K562 (cell line): ENCODE results near the gene EGR1. TPM values are rescaled to one million over a fixed set of nuclear protein-coding genes. Genes with fewer than 3 reads are reported as not detected.

ENCODE experiments used
- ATAC-seq: fragments of 200-7000 bp; cut with Tn5 transposase; 3 replicates; pipeline ENCODE4 v1.9.1; 2020; ENCODE audit warnings: moderate library complexity
- BruUV-seq: library from RNA; stranded (reverse); fragments of 400-500 nt; replicated peaks from 2 replicates; lab custom pipeline; 2021; lab: Mats Ljungman, UMichigan
- CTCF ChIA-PET: fragments of 300-600 bp; formaldehyde crosslinking; extraction: SDS; loops from one replicate; lab custom pipeline; 2021; ENCODE audit warnings: low intra/inter-chr PET ratio; lab: Yijun Ruan, JAX
- POLR2A ChIA-PET: fragments of 300-600, 350-650 bp; sonication (Branson Sonifier 250); formaldehyde crosslinking; extraction: SDS; loops from one replicate; lab custom pipeline; 2021; ENCODE audit warnings: antibody characterized with exemption, inconsistent platforms; lab: Yijun Ruan, JAX
- DNase-seq, 4 experiments: peaks; one replicate each; pipeline versions ENCODE4 v3.0.0 to v3.0.0-alpha.2; 2011 to 2018; ENCODE audit warnings: low spot score in 3 of 4, mixed read lengths in 3 of 4; ENCODE audit errors: extremely low read depth in 1 of 4
- FAIRE-seq: peaks from 2 replicates; lab custom pipeline; 2011; peaks lifted over from hg19 to GRCh38; lab: Jason Lieb, UNC
- H2AFZ ChIP-seq: 2 replicates; pipeline ENCODE4 v1.6.0; 2011; ENCODE audit warnings: low read depth, low read length, control low read depth, inconsistent platforms
- H3K27ac ChIP-seq: fragments of 200-600 bp; 3 replicates; pipeline ENCODE4 v1.8.0; 2011; ENCODE audit warnings: low read depth, mild to moderate bottlenecking, control low read depth, inconsistent platforms, low read length, moderate library complexity, mixed read lengths; ENCODE audit errors: extremely low read depth
- H3K27me3 ChIP-seq, 2 experiments: fragments of 300-600 bp in 1 of 2; 2 replicates in 1 of 2; 3 replicates in 1 of 2; pipeline versions ENCODE4 v1.6.0 to v1.8.0; 2011; ENCODE audit warnings: inconsistent platforms in 2 of 2, low read length in 2 of 2, mild to moderate bottlenecking in 1 of 2, mixed read lengths in 1 of 2, moderate library complexity in 1 of 2; ENCODE audit not compliant: control insufficient read depth in 2 of 2, insufficient read depth in 2 of 2
- H3K36me3 ChIP-seq: fragments of 300-600 bp; 3 replicates; pipeline ENCODE4 v1.8.0; 2011; ENCODE audit warnings: mild to moderate bottlenecking, low read length, inconsistent platforms; ENCODE audit not compliant: control insufficient read depth, insufficient read depth
- H3K4me1 ChIP-seq, 2 experiments: fragments of 200-600 bp in 1 of 2; replicated peaks in 1 of 2; 2 replicates in 1 of 2; 3 replicates in 1 of 2; pipeline versions ENCODE4 v1.5.1 to v1.8.0; 2011; ENCODE audit warnings: inconsistent platforms in 2 of 2, low read length in 2 of 2, mild to moderate bottlenecking in 1 of 2, mixed read lengths in 1 of 2, moderate library complexity in 1 of 2; ENCODE audit not compliant: control insufficient read depth in 2 of 2, insufficient read depth in 2 of 2
- H3K4me2 ChIP-seq: 2 replicates; pipeline ENCODE4 v1.6.1; 2011; ENCODE audit warnings: low read length, control low read depth, inconsistent platforms, mixed read lengths; ENCODE audit not compliant: insufficient read depth
- H3K4me3 ChIP-seq: fragments of 200-600 bp; sonication (generic), shearing (Covaris generic); 2 replicates; pipeline ENCODE4 v1.5.1; 2016; ENCODE audit warnings: control low read depth, inconsistent platforms
- H3K79me2 ChIP-seq: fragments of 200-600 bp; 3 replicates; pipeline ENCODE4 v1.8.0; 2011; ENCODE audit warnings: low read length, inconsistent platforms; ENCODE audit not compliant: control insufficient read depth, insufficient read depth
- H3K9ac ChIP-seq, 2 experiments: 2 replicates each; pipeline versions ENCODE4 v1.6.0 to v1.6.1; 2011; ENCODE audit warnings: low read depth in 2 of 2, low read length in 2 of 2, control low read depth in 1 of 2, inconsistent platforms in 1 of 2, mild to moderate bottlenecking in 1 of 2, mixed read lengths in 1 of 2; ENCODE audit not compliant: insufficient read depth in 1 of 2
- H3K9me1 ChIP-seq: one replicate; pipeline ENCODE4 v1.6.0; 2011; ENCODE audit warnings: inconsistent platforms, mild to moderate bottlenecking, low read length, moderate library complexity; ENCODE audit not compliant: control insufficient read depth, insufficient read depth
- H3K9me3 ChIP-seq: replicated peaks from 2 replicates; pipeline ENCODE4 v1.5.1; 2011; ENCODE audit warnings: low read depth, low read length, inconsistent platforms; ENCODE audit not compliant: control insufficient read depth, insufficient read depth
- H4K20me1 ChIP-seq: replicated peaks from 2 replicates; pipeline ENCODE4 v1.6.1; 2011; ENCODE audit warnings: low read length, inconsistent platforms, mixed read lengths; ENCODE audit not compliant: control insufficient read depth, insufficient read depth
- AFF4 ChIP-seq: sonication (generic); formaldehyde crosslinking; IDR thresholded peaks from 2 replicates; pipeline ENCODE4 v1.8.0; 2023; ENCODE audit warnings: mild to moderate bottlenecking, missing genetic modification reagents
- ATF2 ChIP-seq: sonication (generic); formaldehyde crosslinking; IDR thresholded peaks from 2 replicates; pipeline ENCODE4 v1.8.1; 2022; ENCODE audit warnings: missing genetic modification reagents
- CC2D1A ChIP-seq: fragments of 450-650 bp; IDR thresholded peaks from 2 replicates; pipeline ENCODE4 v1.6.1; 2017; ENCODE audit warnings: mild to moderate bottlenecking
- FOXP4 ChIP-seq: sonication (generic); formaldehyde crosslinking; IDR thresholded peaks from 2 replicates; pipeline ENCODE4 v1.8.0; 2022; ENCODE audit warnings: mild to moderate bottlenecking, missing genetic modification reagents, borderline replicate concordance
- PHB ChIP-seq: fragments of 250-450 bp; sonication (Bioruptor Pico); IDR thresholded peaks from 2 replicates; pipeline ENCODE4 v1.5.0; 2021
- TFE3 ChIP-seq: fragments of 450-650 bp; formaldehyde crosslinking; IDR thresholded peaks from 2 replicates; pipeline ENCODE4 v1.4.0; 2020; ENCODE audit warnings: mild to moderate bottlenecking, mixed read lengths
- WGBS: fragments of 100-300 bp; shearing (Covaris generic); methylation state at CpG from one replicate; pipeline ENCODE4 v1.1.6; 2016; ENCODE audit warnings: low coverage, mixed read lengths; ENCODE audit not compliant: insufficient coverage; ENCODE audit errors: missing lambda C conversion rate; 5-methylcytosine and 5-hydroxymethylcytosine counted together
- in situ Hi-C: fragments of 300-500 bp; cut with MboI; formaldehyde crosslinking; loops from 4 replicates; pipeline ENCODE4 v1.15.0; 2018; ENCODE audit warnings: inconsistent platforms, mixed read lengths
- intact Hi-C: fragments of 100-400 bp; cut with micrococcal nuclease; formaldehyde crosslinking; loops from 2 replicates; pipeline ENCODE4 v1.14.2; 2022
- polyA plus RNA-seq, 8 experiments: library from polyadenylated mRNA; depleted of rRNA in 4 of 8; stranded (reverse) in 5 of 8; unstranded in 3 of 8; fragments of >200 nt; fragmentation: Nextera tagmentation in 2 of 8; fragmentation: Illumina TruSeq in 1 of 8; extraction: Ambion mirVana in 2 of 8; extraction: Trizol in 1 of 8; gene quantifications; 2 replicates each; pipeline versions ENCODE4 v1.2.1 to v1.2.3, GENCODE V29; 2011 to 2014; ENCODE audit warnings: inconsistent platforms in 1 of 8, missing spikeins in 1 of 8
- total RNA-seq, 7 experiments: library from RNA; depleted of rRNA in 6 of 7; stranded (reverse); fragments of >200 nt in 6 of 7; fragmentation: Illumina TruSeq in 2 of 7; extraction: Trizol in 2 of 7; gene quantifications; 2 replicates each; pipeline versions ENCODE4 v1.2.1 to v1.2.3, GENCODE V29; 2011 to 2021; ENCODE audit warnings: low replicate concordance in 1 of 7

Gene EGR1
- total and polyA plus RNA-seq, 9 of the 15 experiments (the other 6 are each of a cell fraction or from before 2014, with no cell fraction given): 1.3 to 132 (median 21.5) TPM

- POLR2A ChIA-PET: interaction anchor here (0.6 to 2.6 kb wide), 7 partner anchors 8 to 105 kb away, joined by 3 to 17 read pairs (median 6); partner anchors contain the start of gene ETF1
- ATAC-seq: peak; percentile 1
- Histone ChIP-seq H3K4me3 (no peak overlapping the region), H3K4me2 (no peak overlapping the region), H3K4me1 (peaks cover 19 to 24% of the 10 kb centered on the region in 2 experiments; a peak in 4 of 5 replicates), H3K9ac (no peak overlapping the region), H2AFZ (no peak overlapping the region), H3K79me2 (peaks cover 31% of the 10 kb centered on the region), H3K36me3 (peaks cover 30% of the 10 kb centered on the region), H4K20me1 (peaks cover 28% of the 10 kb centered on the region), H3K27ac (no peak overlapping the region), H3K9me3 (no peaks in the 10 kb centered on the region), H3K27me3 (no peaks in the 10 kb centered on the region), H3K9me1 (peaks cover 22% of the 10 kb centered on the region)
- CTCF ChIA-PET: no interaction called here
- no peak for DNase-seq
- WGBS: 57% methylated on average over 3 of the region's 3 CpGs
- no TSS peak for BruUV-seq
- intact Hi-C loops (no loop called here), in situ Hi-C loops (no loop called here)
- FAIRE-seq: no peak
- TF ChIP-seq FOXP4 (CRISPR knock-in tag): no peak
- no peak for TF ChIP-seq TFE3 (CRISPR knock-in tag)
- no peak for TF ChIP-seq ATF2 (CRISPR knock-in tag)
- TF ChIP-seq AFF4: no peak
- TF ChIP-seq CC2D1A: no peak
- TF ChIP-seq PHB: no peak
Measured at GRCh38 chr5:138470322-138471051, 5.2 kb downstream of the EGR1 start.
